ENCODE results near the gene OSMR. TPM values are rescaled to one million over a fixed set of nuclear protein-coding genes. Genes with fewer than 3 reads are reported as not detected.

OSMR gene
- total and polyA plus RNA-seq, 2 of the 13 experiments (the other 11 are each of a cell fraction or from before 2014, with no cell fraction given), result 21.3 to 86.5 TPM

- no peaks in the 10 kb centered on the region; a peak in 1 of 5 replicates for H3K27me3 ChIP-seq (ENCODE audit: control insufficient read depth in 1 of 2, insufficient read depth in 2 of 2, low read length in 2 of 2)
- H3K9me3 ChIP-seq (ENCODE audit: low read length), result peaks cover 7% of the 10 kb centered on the region
- ATAC-seq (peak; percentile 51; the same call in 1 of the 3 replicates), FAIRE-seq (no peak), DNase-seq (ENCODE audit: low spot score) (no peak)
- BruUV-seq (replicated peaks), result no TSS peak
- H3K79me2 ChIP-seq (ENCODE audit: insufficient read depth, low read length), result no peaks in the 10 kb centered on the region
- H3K9ac ChIP-seq (ENCODE audit: insufficient read depth, low read depth, low read length), result no peak overlapping the region
- H3K4me1 ChIP-seq (ENCODE audit: insufficient read depth, low read length), result no peaks in the 10 kb centered on the region
- in situ Hi-C loops (cut with HindIII; ENCODE audit: extremely low pct_ligation_motif_present, low pct_unique_long_range_greater_than_20kb), result no loop called here
- no peak overlapping the region for H2AFZ ChIP-seq (ENCODE audit: low read length)
- H3K4me2 ChIP-seq (ENCODE audit: low read depth, low read length), result no peak overlapping the region
- 96% methylated on average over 5 of the region's 5 CpGs for WGBS (ENCODE audit: low lambda C conversion rate)
- ChIA-PET POLR2A (no interaction called here), CTCF (ENCODE audit: low intra/inter-chr PET ratio, low total read pairs) (no interaction called here)
- no peak overlapping the region for H3K4me3 ChIP-seq (replicated peaks in 1 of 3; ENCODE audit: insufficient read depth in 1 of 3, low read depth in 2 of 3, low read length in 3 of 3)
- intact Hi-C loops (cut with micrococcal nuclease; ENCODE audit: unreplicated experiment), result no loop called here
- H4K20me1 ChIP-seq (ENCODE audit: insufficient read depth, low read length), result no peaks in the 10 kb centered on the region
- no peak overlapping the region for H3K27ac ChIP-seq (ENCODE audit: extremely low read length, insufficient read depth, low read length)
- peaks cover 3 to 31% of the 10 kb centered on the region in 2 experiments; a peak in 4 of 5 replicates for H3K36me3 ChIP-seq (replicated peaks in 1 of 2; ENCODE audit: control insufficient read depth in 1 of 2, insufficient read depth in 2 of 2, low read length in 2 of 2)
- TF ChIP-seq HMGXB4 (CRISPR knock-in tag; IDR thresholded peaks at IDR 0.05; ENCODE audit: borderline replicate concordance in 1 of 2, low read depth in 1 of 2) (no peak), RFXAP (CRISPR knock-in tag; IDR thresholded peaks at IDR 0.05; ENCODE audit: borderline replicate concordance) (no peak), XBP1 (CRISPR knock-in tag; IDR thresholded peaks at IDR 0.05) (no peak), NPAS2 (CRISPR knock-in tag; IDR thresholded peaks at IDR 0.05; ENCODE audit: borderline replicate concordance) (no peak), HMG20A (CRISPR knock-in tag; IDR thresholded peaks at IDR 0.05; ENCODE audit: borderline replicate concordance) (no peak), ZGPAT (CRISPR knock-in tag; IDR thresholded peaks at IDR 0.05) (no peak), ZNF251 (CRISPR knock-in tag; IDR thresholded peaks at IDR 0.05) (no peak), ZNF570 (CRISPR knock-in tag; IDR thresholded peaks at IDR 0.05; ENCODE audit: borderline replicate concordance) (no peak), HIC2 (CRISPR knock-in tag; IDR thresholded peaks at IDR 0.05; ENCODE audit: low read depth) (no peak)
Measured at GRCh38 chr5:38899936-38900335, 54.1 kb downstream of the OSMR start.
